Kidney (tissue), 14 donors: ENCODE results near the gene SULT1A1. TPM values are rescaled to one million over a fixed set of nuclear protein-coding genes. Genes with fewer than 3 reads are reported as not detected.
"Not testable (repeated sequence)": the region's sequence is repeated elsewhere in the genome, so short reads cannot be mapped to it uniquely, and the experiment has no call there.

Experiments
- DNase-seq, 5 donors: peaks; one replicate each; pipeline ENCODE4 v3.0.0-alpha.2; 2013 to 2020
- FAIRE-seq: peaks from 2 replicates; lab custom pipeline; 2012; peaks lifted over from hg19 to GRCh38; lab: Jason Lieb, UNC
- H3K27ac ChIP-seq, 2 donors: one replicate each; pipeline ENCODE4 v1.7.0; 2013; ENCODE audit warnings: low read depth in 2 of 2, low read length in 2 of 2, inconsistent platforms in 1 of 2
- H3K27me3 ChIP-seq: one replicate; pipeline ENCODE4 v1.7.1; 2013; ENCODE audit warnings: low read length, inconsistent platforms; ENCODE audit not compliant: control insufficient read depth, insufficient read depth
- H3K36me3 ChIP-seq, 3 donors: one replicate each; pipeline versions ENCODE4 v1.7.0 to v1.7.1; 2013; ENCODE audit warnings: low read length in 3 of 3, control low read depth in 1 of 3, inconsistent platforms in 1 of 3; ENCODE audit not compliant: insufficient read depth in 3 of 3, control insufficient read depth in 2 of 3
- H3K4me1 ChIP-seq, 3 donors: one replicate each; pipeline versions ENCODE4 v1.7.0 to v1.7.1; 2013; ENCODE audit warnings: low read length in 3 of 3, inconsistent platforms in 1 of 3, low read depth in 1 of 3; ENCODE audit not compliant: control insufficient read depth in 2 of 3, insufficient read depth in 2 of 3
- H3K4me3 ChIP-seq, 3 donors: one replicate each; pipeline versions ENCODE4 v1.7.0 to v1.8.1; 2013; ENCODE audit warnings: low read length in 3 of 3, control low read depth in 1 of 3, inconsistent platforms in 1 of 3
- H3K9ac ChIP-seq, 3 donors: one replicate each; pipeline versions ENCODE4 v1.7.0 to v1.7.1; 2013; ENCODE audit warnings: low read length in 3 of 3, control low read depth in 1 of 3, inconsistent platforms in 1 of 3
- H3K9me3 ChIP-seq, 3 donors: one replicate each; pipeline versions ENCODE4 v1.7.0 to v1.7.1; 2013; ENCODE audit warnings: low read length in 3 of 3, control low read depth in 1 of 3, inconsistent platforms in 1 of 3; ENCODE audit not compliant: control insufficient read depth in 2 of 3, insufficient read depth in 1 of 3
- intact Hi-C: fragments of 100-400 bp; cut with DNase I; formaldehyde crosslinking; loops from one replicate; pipeline ENCODE4 v1.11.1; 2022
- polyA plus RNA-seq: library from polyadenylated mRNA; stranded (reverse); fragments of 350-450 nt; fragmentation: Illumina TruSeq; extraction: RNeasy Lipid Tissue Mini Kit (QIAGEN cat#74804); gene quantifications from one replicate; pipeline ENCODE4 v1.2.3, GENCODE V29; 2014; ENCODE audit warnings: low read depth, low replicate concordance; ENCODE audit not compliant: insufficient read depth
- total RNA-seq: library from RNA; stranded (reverse); fragmentation: NEBNext Ultra II Directional; extraction: Animal tissue kit (Norgen Biotek cat#: 25700); gene quantifications from one replicate; pipeline ENCODE4 v1.2.1, GENCODE V29; 2021
- TF ChIP-seq, protein P1 (sequence below): IDR thresholded peaks from 3 replicates; pipeline ENCODE4 v1.5.1; 2012; ENCODE audit warnings: mild to moderate bottlenecking, moderate library complexity, borderline replicate concordance; ENCODE audit not compliant: insufficient read depth; ENCODE audit errors: extremely low read depth
- donor health status: control.
- donor health status: control.
- donor health status: control.
- donor health status: control.
- donor health status: control.
- donor health status: DM: yes; HTN: yes; CAD: no.
- donor health status: Normal renal cell carcinoma (clear cell type).

Gene SULT1A1
- total and polyA plus RNA-seq, 2 donors from 2014 or later: 20.7 to 50.2 TPM

DNA sequence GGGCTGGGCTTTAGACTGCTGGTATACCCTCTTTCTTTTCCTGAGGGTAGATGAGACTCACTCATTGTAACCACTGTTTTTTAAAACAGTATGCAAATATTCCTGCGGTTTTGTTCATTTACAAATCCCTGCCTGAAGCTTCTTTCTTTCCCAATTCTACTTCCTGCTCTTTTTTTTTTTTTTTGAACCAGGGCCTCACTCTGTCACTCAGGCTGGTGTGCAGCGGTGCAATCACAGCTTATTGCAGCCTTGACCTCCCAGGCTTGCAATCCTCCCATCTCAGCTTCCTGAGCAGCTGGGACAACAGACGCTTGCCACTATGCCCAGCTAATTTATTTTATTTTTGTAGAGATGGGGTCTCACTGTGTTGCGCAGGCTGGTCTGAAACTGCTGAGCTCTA lies 8.0 kb upstream of the SULT1A1 start:
- Histone ChIP-seq H3K4me1 (no peaks in the 10 kb centered on the region), H3K27me3 (no peaks in the 10 kb centered on the region), H3K9me3 (no peaks in the 10 kb centered on the region), H3K36me3 (no peaks in the 10 kb centered on the region), H3K9ac (no peak overlapping the region), H3K4me3 (no peak overlapping the region), H3K27ac (no peak overlapping the region)
- TF ChIP-seq, protein P1, sequence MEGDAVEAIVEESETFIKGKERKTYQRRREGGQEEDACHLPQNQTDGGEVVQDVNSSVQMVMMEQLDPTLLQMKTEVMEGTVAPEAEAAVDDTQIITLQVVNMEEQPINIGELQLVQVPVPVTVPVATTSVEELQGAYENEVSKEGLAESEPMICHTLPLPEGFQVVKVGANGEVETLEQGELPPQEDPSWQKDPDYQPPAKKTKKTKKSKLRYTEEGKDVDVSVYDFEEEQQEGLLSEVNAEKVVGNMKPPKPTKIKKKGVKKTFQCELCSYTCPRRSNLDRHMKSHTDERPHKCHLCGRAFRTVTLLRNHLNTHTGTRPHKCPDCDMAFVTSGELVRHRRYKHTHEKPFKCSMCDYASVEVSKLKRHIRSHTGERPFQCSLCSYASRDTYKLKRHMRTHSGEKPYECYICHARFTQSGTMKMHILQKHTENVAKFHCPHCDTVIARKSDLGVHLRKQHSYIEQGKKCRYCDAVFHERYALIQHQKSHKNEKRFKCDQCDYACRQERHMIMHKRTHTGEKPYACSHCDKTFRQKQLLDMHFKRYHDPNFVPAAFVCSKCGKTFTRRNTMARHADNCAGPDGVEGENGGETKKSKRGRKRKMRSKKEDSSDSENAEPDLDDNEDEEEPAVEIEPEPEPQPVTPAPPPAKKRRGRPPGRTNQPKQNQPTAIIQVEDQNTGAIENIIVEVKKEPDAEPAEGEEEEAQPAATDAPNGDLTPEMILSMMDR: no peak
- intact Hi-C loops: no loop called here
- DNase-seq (peak in 4 of 5 donors; percentile 71 to 83 (median 80)), FAIRE-seq (no peak)

DNA sequence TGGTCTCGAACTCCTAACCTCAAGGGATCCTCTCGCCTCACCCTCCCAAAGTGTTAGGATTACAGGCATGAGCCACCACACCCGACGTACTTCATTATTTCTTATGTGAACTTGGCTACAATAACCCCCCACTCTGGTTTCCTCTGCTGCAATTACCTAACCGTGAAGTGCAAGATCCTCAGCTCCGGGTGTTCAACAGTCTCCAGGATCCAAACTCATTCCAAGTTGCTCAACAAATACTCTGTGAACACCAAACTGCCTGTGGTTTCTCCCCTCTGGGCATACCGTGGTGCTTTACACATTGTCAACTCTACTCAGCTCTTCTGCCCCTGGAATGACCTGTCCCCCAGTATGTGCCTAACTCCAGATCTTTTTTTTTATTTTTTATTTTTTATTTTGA lies 6.8 kb upstream of the SULT1A1 start:
- Histone ChIP-seq H3K4me3 (no peak overlapping the region), H3K4me1 (no peaks in the 10 kb centered on the region), H3K27ac (no peak overlapping the region), H3K27me3 (no peaks in the 10 kb centered on the region), H3K9ac (no peak overlapping the region), H3K9me3 (no peaks in the 10 kb centered on the region), H3K36me3 (no peaks in the 10 kb centered on the region)
- TF ChIP-seq, protein P1: no peak
- DNase-seq (no peak), FAIRE-seq (no peak)
- intact Hi-C loops: no loop called here

DNA sequence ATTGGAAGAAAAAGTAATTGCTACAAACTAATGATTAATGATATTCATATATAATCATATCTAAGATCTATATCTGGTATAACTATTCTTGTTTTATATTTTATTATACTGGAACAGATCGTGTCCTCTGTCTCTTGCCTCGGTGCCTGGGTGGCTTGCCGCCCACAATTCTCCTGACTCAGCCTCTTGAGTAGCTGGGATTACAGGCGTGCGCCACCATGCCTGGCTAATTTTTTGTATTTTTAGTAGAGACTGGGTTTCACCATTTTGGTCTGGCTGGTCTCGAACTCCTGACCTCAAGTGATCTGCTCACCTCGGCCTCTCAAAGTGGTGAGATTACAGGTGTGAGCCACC lies 6.4 kb upstream of the SULT1A1 start:
- DNase-seq, H3K36me3 ChIP-seq, intact Hi-C loops, H3K9me3 ChIP-seq, FAIRE-seq, H3K27ac ChIP-seq, H3K4me3 ChIP-seq, H3K4me1 ChIP-seq, H3K9ac ChIP-seq, H3K27me3 ChIP-seq: not testable (repeated sequence)

GRCh38 chr16:28615486-28616223 lies 5.8 kb upstream of the SULT1A1 start:
- H3K9ac ChIP-seq, intact Hi-C loops, H3K9me3 ChIP-seq, FAIRE-seq, H3K27ac ChIP-seq, H3K4me3 ChIP-seq, H3K36me3 ChIP-seq, H3K27me3 ChIP-seq, H3K4me1 ChIP-seq: not testable (repeated sequence)
- peak in 4 of 5 donors; percentile 53 to 71 (median 55) for DNase-seq
- TF ChIP-seq, protein P1: peak; percentile 35

- H3K9me3 ChIP-seq, H3K27me3 ChIP-seq, H3K36me3 ChIP-seq, DNase-seq, H3K9ac ChIP-seq, FAIRE-seq, H3K27ac ChIP-seq, H3K4me1 ChIP-seq, intact Hi-C loops, H3K4me3 ChIP-seq: not testable (repeated sequence)
Measured at GRCh38 chr16:28614561-28614960, 4.7 kb upstream of the SULT1A1 start.

- H3K36me3 ChIP-seq, intact Hi-C loops, H3K27me3 ChIP-seq, FAIRE-seq, DNase-seq, H3K27ac ChIP-seq, H3K4me3 ChIP-seq, H3K9me3 ChIP-seq, H3K9ac ChIP-seq: not testable (repeated sequence)
- H3K4me1 ChIP-seq: peaks cover 0 to 13% (median 10%) of the 10 kb centered on the region in 3 donors
Measured at GRCh38 chr16:28613912-28614311, 4.1 kb upstream of the SULT1A1 start.
